Suppressor macrophage (primary cell): ENCODE data around the gene DENND4C.
"Not testable (repeated sequence)": the region's sequence is repeated elsewhere in the genome, so short reads cannot be mapped to it uniquely, and the experiment has no call there.

Experiments used
- DNase-seq, 4 experiments: peaks; one replicate each; pipeline ENCODE4 v3.0.0-alpha.2; 2020 to 2022

Gene DENND4C

GRCh38 chr9:19229595-19230354, 718 bp upstream of the DENND4C start:
- peak in 1 of 4 experiments; percentile 45 for DNase-seq

- DNase-seq = peak; percentile 23 to 43 (median 38)
Measured at GRCh38 chr9:19231126-19231903, 822 bp downstream of the DENND4C start.

- DNase-seq = peak in 2 of 4 experiments; percentile 3 to 17
Measured at GRCh38 chr9:19231904-19232822, 1.7 kb downstream of the DENND4C start.

- peak in 1 of 4 experiments; percentile 3 for DNase-seq
Measured at GRCh38 chr9:19232823-19233194, 2.3 kb downstream of the DENND4C start.

GRCh38 chr9:19233344-19233743, 2.9 kb downstream of the DENND4C start:
- no peak for DNase-seq

- peak in 1 of 4 experiments; percentile 37 for DNase-seq
Measured at GRCh38 chr9:19239955-19240354, 9.5 kb downstream of the DENND4C start.

GRCh38 chr9:19241728-19242127, 11.2 kb downstream of the DENND4C start:
- no peak for DNase-seq

GRCh38 chr9:19243366-19244033, 13.0 kb downstream of the DENND4C start:
- no peak for DNase-seq

- DNase-seq = no peak
Measured at GRCh38 chr9:19246891-19247290, 16.4 kb downstream of the DENND4C start.

GRCh38 chr9:19247420-19247819, 16.9 kb downstream of the DENND4C start:
- no peak for DNase-seq

GRCh38 chr9:19250346-19250745, 19.9 kb downstream of the DENND4C start:
- DNase-seq = not testable (repeated sequence)

GRCh38 chr9:19251203-19251602, 20.7 kb downstream of the DENND4C start:
- not testable (repeated sequence) for DNase-seq

GRCh38 chr9:19251622-19252021, 21.1 kb downstream of the DENND4C start:
- not testable (repeated sequence) for DNase-seq

- DNase-seq = no peak
Measured at GRCh38 chr9:19252174-19252884, 21.8 kb downstream of the DENND4C start.

GRCh38 chr9:19252885-19253219, 22.4 kb downstream of the DENND4C start:
- DNase-seq = no peak

- no peak for DNase-seq
Measured at GRCh38 chr9:19255112-19255511, 24.6 kb downstream of the DENND4C start.

GRCh38 chr9:19255821-19256220, 25.3 kb downstream of the DENND4C start:
- no peak for DNase-seq

GRCh38 chr9:19259665-19260255, 29.3 kb downstream of the DENND4C start:
- peak in 3 of 4 experiments; percentile 17 to 62 (median 60) for DNase-seq

- not testable (repeated sequence) for DNase-seq
Measured at GRCh38 chr9:19265602-19266001, 35.1 kb downstream of the DENND4C start.

- DNase-seq = not testable (repeated sequence)
Measured at GRCh38 chr9:19266778-19267384, 36.4 kb downstream of the DENND4C start.

- DNase-seq = no peak
Measured at GRCh38 chr9:19269582-19269981, 39.1 kb downstream of the DENND4C start.
